WTC11 (cell line): ENCODE measurements around the gene MBOAT2. TPM values are rescaled to one million over a fixed set of nuclear protein-coding genes. Genes with fewer than 3 reads are reported as not detected.

Source experiments
- ATAC-seq: fragments of 200-7000 bp; cut with Tn5 transposase; 2 replicates; pipeline ENCODE4 v1.10.0; 2021; ENCODE audit warnings: mild to moderate bottlenecking, moderate library complexity
- CTCF ChIA-PET: fragments of 300-600 bp; sonication (Branson Sonifier 250); formaldehyde crosslinking; loops from one replicate; lab custom pipeline; 2021; ENCODE audit warnings: antibody characterized with exemption; lab: Charles Lee
- POLR2A ChIA-PET: fragments of 350-600 bp; sonication (Branson Sonifier 250); formaldehyde crosslinking; loops from one replicate; lab custom pipeline; 2021; ENCODE audit warnings: antibody characterized with exemption; lab: Charles Lee
- DNase-seq: peaks from one replicate; pipeline ENCODE4 v3.0.0; 2021; ENCODE audit warnings: low spot score
- H3K27ac Mint-ChIP-seq: 2 replicates; pipeline ENCODE4 v1.8.0; 2021; ENCODE audit warnings: mixed read lengths
- H3K27me3 Mint-ChIP-seq: 2 replicates; pipeline ENCODE4 v1.8.0; 2021; ENCODE audit warnings: low read depth, mild to moderate bottlenecking, moderate library complexity, mixed read lengths
- H3K36me3 Mint-ChIP-seq: 2 replicates; pipeline ENCODE4 v1.8.0; 2021; ENCODE audit warnings: mixed read lengths
- H3K4me1 Mint-ChIP-seq: 2 replicates; pipeline ENCODE4 v1.8.0; 2022; ENCODE audit warnings: mixed read lengths
- H3K4me3 Mint-ChIP-seq: 2 replicates; pipeline ENCODE4 v1.8.0; 2021; ENCODE audit warnings: mild to moderate bottlenecking, moderate library complexity, mixed read lengths
- H3K9me3 Mint-ChIP-seq: 2 replicates; pipeline ENCODE4 v1.8.0; 2021; ENCODE audit warnings: mixed read lengths
- ATF1 ChIP-seq: sonication (generic); formaldehyde crosslinking; IDR thresholded peaks from 2 replicates; pipeline ENCODE4 v1.8.1; 2023; ENCODE audit warnings: mild to moderate bottlenecking, moderate library complexity, missing genetic modification reagents
- CREM ChIP-seq: sonication (generic); formaldehyde crosslinking; IDR thresholded peaks from 2 replicates; pipeline ENCODE4 v1.8.1; 2022; ENCODE audit warnings: mild to moderate bottlenecking, missing genetic modification reagents, moderate library complexity
- ESRRA ChIP-seq: sonication (generic); formaldehyde crosslinking; IDR thresholded peaks from 2 replicates; pipeline ENCODE4 v1.8.1; 2022; ENCODE audit warnings: mild to moderate bottlenecking, missing genetic modification reagents, borderline replicate concordance
- FOXJ3 ChIP-seq: sonication (generic); formaldehyde crosslinking; IDR thresholded peaks from 2 replicates; pipeline ENCODE4 v1.9.0; 2021; ENCODE audit warnings: missing genetic modification reagents, mild to moderate bottlenecking, borderline replicate concordance
- GTF2I ChIP-seq: fragments of 250-450 bp; sonication (Bioruptor Pico); conservative IDR thresholded peaks from 2 replicates; pipeline ENCODE4 v1.4.0; 2021; ENCODE audit warnings: mild to moderate bottlenecking
- JUN ChIP-seq: sonication (generic); formaldehyde crosslinking; IDR thresholded peaks from 2 replicates; pipeline ENCODE4 v1.8.0; 2023; ENCODE audit warnings: mild to moderate bottlenecking, missing genetic modification reagents
- KAT7 ChIP-seq: sonication (generic); formaldehyde crosslinking; IDR thresholded peaks from 2 replicates; pipeline ENCODE4 v1.8.1; 2023; ENCODE audit warnings: missing genetic modification reagents, mild to moderate bottlenecking, borderline replicate concordance
- MYBL2 ChIP-seq: sonication (generic); formaldehyde crosslinking; IDR thresholded peaks from 2 replicates; pipeline ENCODE4 v1.8.1; 2023; ENCODE audit warnings: mild to moderate bottlenecking, moderate library complexity, missing genetic modification reagents
- NFE2L1 ChIP-seq: sonication (generic); formaldehyde crosslinking; IDR thresholded peaks from 2 replicates; pipeline ENCODE4 v1.8.1; 2023; ENCODE audit warnings: missing genetic modification reagents
- NFYB ChIP-seq: sonication (generic); formaldehyde crosslinking; conservative IDR thresholded peaks from 2 replicates; pipeline ENCODE4 v1.8.0; 2022; ENCODE audit warnings: low read depth, missing genetic modification reagents
- NR1H2 ChIP-seq: sonication (generic); formaldehyde crosslinking; IDR thresholded peaks from 2 replicates; pipeline ENCODE4 v1.9.0; 2021; ENCODE audit warnings: mild to moderate bottlenecking, moderate library complexity, missing genetic modification reagents
- PRRX2 ChIP-seq: fragments of 250-450 bp; sonication (Bioruptor Pico); IDR thresholded peaks from 2 replicates; pipeline ENCODE4 v1.8.0; 2021; ENCODE audit warnings: mild to moderate bottlenecking
- TEAD1 ChIP-seq: sonication (generic); formaldehyde crosslinking; IDR thresholded peaks from 2 replicates; pipeline ENCODE4 v1.8.0; 2022; ENCODE audit warnings: mild to moderate bottlenecking, missing genetic modification reagents
- ZNF219 ChIP-seq: sonication (generic); formaldehyde crosslinking; IDR thresholded peaks from 2 replicates; pipeline ENCODE4 v1.8.0; 2023; ENCODE audit warnings: missing genetic modification reagents, mild to moderate bottlenecking, borderline replicate concordance
- ZNF263 ChIP-seq: sonication (generic); formaldehyde crosslinking; IDR thresholded peaks from 2 replicates; pipeline ENCODE4 v1.8.1; 2022; ENCODE audit warnings: low read depth, mild to moderate bottlenecking, moderate library complexity, missing genetic modification reagents
- ZNF317 ChIP-seq: sonication (generic); formaldehyde crosslinking; IDR thresholded peaks from 2 replicates; pipeline ENCODE4 v1.8.1; 2023; ENCODE audit warnings: low read depth, mild to moderate bottlenecking, moderate library complexity, missing genetic modification reagents, borderline replicate concordance
- total RNA-seq: library from RNA; stranded (reverse); gene quantifications from 3 replicates; pipeline ENCODE4 v1.2.3, GENCODE V29; 2021
- TF ChIP-seq, protein P1 (sequence below): sonication (generic); formaldehyde crosslinking; IDR thresholded peaks from 2 replicates; pipeline ENCODE4 v1.8.0; 2022; ENCODE audit warnings: missing genetic modification reagents
- TF ChIP-seq, protein P2 (sequence below): sonication (generic); formaldehyde crosslinking; IDR thresholded peaks from 2 replicates; pipeline ENCODE4 v1.8.1; 2022; ENCODE audit warnings: mild to moderate bottlenecking, moderate library complexity, missing genetic modification reagents
- TF ChIP-seq, protein P3 (sequence below): fragments of 250-450 bp; sonication (Bioruptor Pico); IDR thresholded peaks from 2 replicates; pipeline ENCODE4 v1.9.0; 2021; ENCODE audit warnings: moderate library complexity, mild to moderate bottlenecking, inconsistent platforms, borderline replicate concordance
- TF ChIP-seq, protein P4 (sequence below): fragments of 250-450 bp; sonication (Bioruptor Pico); IDR thresholded peaks from 2 replicates; pipeline ENCODE4 v1.9.0; 2021; ENCODE audit warnings: mild to moderate bottlenecking
- TF ChIP-seq, protein P5 (sequence below): fragments of 200-600 bp; IDR thresholded peaks from 2 replicates; pipeline ENCODE4 v1.8.0; 2022; ENCODE audit warnings: antibody characterized with exemption
- TF ChIP-seq, protein P6 (sequence below): fragments of 250-450 bp; sonication (Bioruptor Pico); IDR thresholded peaks from 2 replicates; pipeline ENCODE4 v1.8.0; 2021; ENCODE audit warnings: mild to moderate bottlenecking
- TF ChIP-seq, protein P7 (sequence below): sonication (generic); formaldehyde crosslinking; IDR thresholded peaks from 2 replicates; pipeline ENCODE4 v1.8.1; 2022; ENCODE audit warnings: low read depth, missing genetic modification reagents, borderline replicate concordance
- TF ChIP-seq, protein P8 (sequence below): sonication (generic); formaldehyde crosslinking; IDR thresholded peaks from 2 replicates; pipeline ENCODE4 v1.8.0; 2022; ENCODE audit warnings: mild to moderate bottlenecking, missing genetic modification reagents

Gene MBOAT2
- total RNA-seq, 1 experiment from 2014 or later, result 24.7 TPM

DNA sequence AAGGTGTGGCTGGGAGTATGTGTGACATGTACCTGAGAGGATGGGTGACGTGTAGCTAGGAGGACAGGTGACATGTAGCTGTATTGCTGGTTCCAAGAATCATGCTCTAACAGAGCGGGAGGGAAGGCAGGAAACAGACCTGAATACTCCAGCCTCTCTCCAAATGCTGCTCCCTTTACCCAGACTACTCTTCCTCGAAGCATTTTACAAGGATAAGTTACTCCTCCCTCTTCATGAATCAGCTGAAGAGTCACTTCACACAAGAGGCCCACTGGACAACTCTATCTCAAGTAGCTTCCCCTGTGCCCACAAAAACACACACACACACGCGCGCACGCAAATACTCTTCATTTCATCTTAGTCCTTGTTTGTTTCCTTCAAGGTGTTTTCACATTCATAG is 113.5 kb downstream of the MBOAT2 start (continued):
- TF ChIP-seq, protein P1, sequence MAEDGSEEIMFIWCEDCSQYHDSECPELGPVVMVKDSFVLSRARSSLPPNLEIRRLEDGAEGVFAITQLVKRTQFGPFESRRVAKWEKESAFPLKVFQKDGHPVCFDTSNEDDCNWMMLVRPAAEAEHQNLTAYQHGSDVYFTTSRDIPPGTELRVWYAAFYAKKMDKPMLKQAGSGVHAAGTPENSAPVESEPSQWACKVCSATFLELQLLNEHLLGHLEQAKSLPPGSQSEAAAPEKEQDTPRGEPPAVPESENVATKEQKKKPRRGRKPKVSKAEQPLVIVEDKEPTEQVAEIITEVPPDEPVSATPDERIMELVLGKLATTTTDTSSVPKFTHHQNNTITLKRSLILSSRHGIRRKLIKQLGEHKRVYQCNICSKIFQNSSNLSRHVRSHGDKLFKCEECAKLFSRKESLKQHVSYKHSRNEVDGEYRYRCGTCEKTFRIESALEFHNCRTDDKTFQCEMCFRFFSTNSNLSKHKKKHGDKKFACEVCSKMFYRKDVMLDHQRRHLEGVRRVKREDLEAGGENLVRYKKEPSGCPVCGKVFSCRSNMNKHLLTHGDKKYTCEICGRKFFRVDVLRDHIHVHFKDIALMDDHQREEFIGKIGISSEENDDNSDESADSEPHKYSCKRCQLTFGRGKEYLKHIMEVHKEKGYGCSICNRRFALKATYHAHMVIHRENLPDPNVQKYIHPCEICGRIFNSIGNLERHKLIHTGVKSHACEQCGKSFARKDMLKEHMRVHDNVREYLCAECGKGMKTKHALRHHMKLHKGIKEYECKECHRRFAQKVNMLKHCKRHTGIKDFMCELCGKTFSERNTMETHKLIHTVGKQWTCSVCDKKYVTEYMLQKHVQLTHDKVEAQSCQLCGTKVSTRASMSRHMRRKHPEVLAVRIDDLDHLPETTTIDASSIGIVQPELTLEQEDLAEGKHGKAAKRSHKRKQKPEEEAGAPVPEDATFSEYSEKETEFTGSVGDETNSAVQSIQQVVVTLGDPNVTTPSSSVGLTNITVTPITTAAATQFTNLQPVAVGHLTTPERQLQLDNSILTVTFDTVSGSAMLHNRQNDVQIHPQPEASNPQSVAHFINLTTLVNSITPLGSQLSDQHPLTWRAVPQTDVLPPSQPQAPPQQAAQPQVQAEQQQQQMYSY (CRISPR knock-in tag), result no peak

DNA sequence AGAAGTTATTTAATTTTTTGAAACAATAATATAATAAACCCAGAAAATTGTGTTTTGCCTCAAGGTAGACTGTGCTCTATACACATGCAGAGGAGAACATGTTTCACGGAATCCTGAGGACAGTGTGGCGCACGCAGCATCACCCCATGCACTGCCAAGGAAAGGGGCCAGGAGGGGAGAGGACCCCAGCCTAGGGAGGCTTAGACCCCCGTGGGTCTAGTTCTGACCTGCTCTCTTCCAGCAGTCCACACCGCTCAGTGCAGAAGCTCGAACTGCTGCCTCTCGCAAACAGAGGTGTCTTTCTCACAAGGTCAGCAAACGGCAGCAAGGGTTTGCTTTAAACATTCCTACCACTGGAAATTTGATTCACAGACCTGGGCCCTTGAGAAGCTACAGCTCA is 114.5 kb downstream of the MBOAT2 start:
- H3K27ac Mint-ChIP-seq, result no peak overlapping the region
- no peaks in the 10 kb centered on the region for H3K9me3 Mint-ChIP-seq
- peaks cover 50% of the 10 kb centered on the region for H3K4me1 Mint-ChIP-seq
- H3K36me3 Mint-ChIP-seq, result peaks cover 4% of the 10 kb centered on the region; the same call in 1 of the 2 replicates
- POLR2A ChIA-PET, result no interaction called here
- TF ChIP-seq ATF1 (no peak), CREM (CRISPR knock-in tag) (no peak), ZNF219 (CRISPR knock-in tag) (no peak), FOXJ3 (CRISPR knock-in tag) (no peak), TEAD1 (CRISPR knock-in tag) (no peak)
- TF ChIP-seq, protein P2, sequence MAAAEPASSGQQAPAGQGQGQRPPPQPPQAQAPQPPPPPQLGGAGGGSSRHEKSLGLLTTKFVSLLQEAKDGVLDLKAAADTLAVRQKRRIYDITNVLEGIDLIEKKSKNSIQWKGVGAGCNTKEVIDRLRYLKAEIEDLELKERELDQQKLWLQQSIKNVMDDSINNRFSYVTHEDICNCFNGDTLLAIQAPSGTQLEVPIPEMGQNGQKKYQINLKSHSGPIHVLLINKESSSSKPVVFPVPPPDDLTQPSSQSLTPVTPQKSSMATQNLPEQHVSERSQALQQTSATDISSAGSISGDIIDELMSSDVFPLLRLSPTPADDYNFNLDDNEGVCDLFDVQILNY, result no peak
- no peak for DNase-seq
- no peak overlapping the region for H3K4me3 Mint-ChIP-seq
- no peaks in the 10 kb centered on the region for H3K27me3 Mint-ChIP-seq
- ATAC-seq, result 0 out of 2 replicates have a peak, but pooled peaks have one; percentile 9
- CTCF ChIA-PET, result interaction anchor here (1.6 kb wide), 1 partner anchor 206 kb away, joined by 6 read pairs; no protein-coding TSS in a partner anchor

DNA sequence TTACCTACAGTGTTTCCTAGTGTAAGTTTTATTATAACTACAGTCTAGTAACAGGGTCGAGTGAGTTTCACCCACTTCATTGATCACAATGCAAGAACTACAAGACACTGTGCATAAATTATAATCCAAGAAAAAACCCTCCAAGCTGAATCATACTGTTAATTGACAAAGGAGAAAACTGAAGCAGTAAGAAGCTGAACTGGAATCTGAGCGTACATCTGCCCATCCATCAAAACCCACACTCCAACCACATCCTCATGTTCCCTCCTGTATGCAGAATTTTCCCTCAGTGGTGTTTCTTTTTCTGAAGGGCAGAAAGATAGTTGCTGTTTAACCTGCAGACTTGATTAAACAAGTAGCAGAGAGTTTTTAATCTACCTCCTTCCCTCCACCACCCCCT is 116.6 kb downstream of the MBOAT2 start:
- DNase-seq, result no peak
- CTCF ChIA-PET, result no interaction called here
- no peak for ATAC-seq
- no peak overlapping the region for H3K4me3 Mint-ChIP-seq
- no peaks in the 10 kb centered on the region for H3K36me3 Mint-ChIP-seq
- H3K9me3 Mint-ChIP-seq, result no peaks in the 10 kb centered on the region
- POLR2A ChIA-PET, result no interaction called here
- H3K27me3 Mint-ChIP-seq, result no peaks in the 10 kb centered on the region
- peaks cover 32% of the 10 kb centered on the region for H3K4me1 Mint-ChIP-seq
- 0 out of 2 replicates have a peak overlapping the region, but pooled peaks have one; percentile 17 for H3K27ac Mint-ChIP-seq
- TF ChIP-seq, protein P3, sequence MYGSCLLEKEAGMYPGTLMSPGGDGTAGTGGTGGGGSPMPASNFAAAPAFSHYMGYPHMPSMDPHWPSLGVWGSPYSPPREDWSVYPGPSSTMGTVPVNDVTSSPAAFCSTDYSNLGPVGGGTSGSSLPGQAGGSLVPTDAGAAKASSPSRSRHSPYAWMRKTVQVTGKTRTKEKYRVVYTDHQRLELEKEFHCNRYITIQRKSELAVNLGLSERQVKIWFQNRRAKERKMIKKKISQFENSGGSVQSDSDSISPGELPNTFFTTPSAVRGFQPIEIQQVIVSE (CRISPR knock-in tag), result no peak
- TF ChIP-seq GTF2I (CRISPR knock-in tag) (no peak), PRRX2 (CRISPR knock-in tag) (no peak), NFYB (CRISPR knock-in tag) (no peak), JUN (CRISPR knock-in tag) (no peak), ZNF263 (CRISPR knock-in tag) (no peak), ESRRA (no peak), KAT7 (CRISPR knock-in tag) (no peak), NFE2L1 (CRISPR knock-in tag) (no peak), NR1H2 (no peak), ZNF317 (CRISPR knock-in tag) (no peak), MYBL2 (CRISPR knock-in tag) (no peak)
- TF ChIP-seq, protein P4, sequence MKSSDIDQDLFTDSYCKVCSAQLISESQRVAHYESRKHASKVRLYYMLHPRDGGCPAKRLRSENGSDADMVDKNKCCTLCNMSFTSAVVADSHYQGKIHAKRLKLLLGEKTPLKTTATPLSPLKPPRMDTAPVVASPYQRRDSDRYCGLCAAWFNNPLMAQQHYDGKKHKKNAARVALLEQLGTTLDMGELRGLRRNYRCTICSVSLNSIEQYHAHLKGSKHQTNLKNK (CRISPR knock-in tag), result no peak
- TF ChIP-seq, protein P5, sequence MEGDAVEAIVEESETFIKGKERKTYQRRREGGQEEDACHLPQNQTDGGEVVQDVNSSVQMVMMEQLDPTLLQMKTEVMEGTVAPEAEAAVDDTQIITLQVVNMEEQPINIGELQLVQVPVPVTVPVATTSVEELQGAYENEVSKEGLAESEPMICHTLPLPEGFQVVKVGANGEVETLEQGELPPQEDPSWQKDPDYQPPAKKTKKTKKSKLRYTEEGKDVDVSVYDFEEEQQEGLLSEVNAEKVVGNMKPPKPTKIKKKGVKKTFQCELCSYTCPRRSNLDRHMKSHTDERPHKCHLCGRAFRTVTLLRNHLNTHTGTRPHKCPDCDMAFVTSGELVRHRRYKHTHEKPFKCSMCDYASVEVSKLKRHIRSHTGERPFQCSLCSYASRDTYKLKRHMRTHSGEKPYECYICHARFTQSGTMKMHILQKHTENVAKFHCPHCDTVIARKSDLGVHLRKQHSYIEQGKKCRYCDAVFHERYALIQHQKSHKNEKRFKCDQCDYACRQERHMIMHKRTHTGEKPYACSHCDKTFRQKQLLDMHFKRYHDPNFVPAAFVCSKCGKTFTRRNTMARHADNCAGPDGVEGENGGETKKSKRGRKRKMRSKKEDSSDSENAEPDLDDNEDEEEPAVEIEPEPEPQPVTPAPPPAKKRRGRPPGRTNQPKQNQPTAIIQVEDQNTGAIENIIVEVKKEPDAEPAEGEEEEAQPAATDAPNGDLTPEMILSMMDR, result no peak
- TF ChIP-seq, protein P6, sequence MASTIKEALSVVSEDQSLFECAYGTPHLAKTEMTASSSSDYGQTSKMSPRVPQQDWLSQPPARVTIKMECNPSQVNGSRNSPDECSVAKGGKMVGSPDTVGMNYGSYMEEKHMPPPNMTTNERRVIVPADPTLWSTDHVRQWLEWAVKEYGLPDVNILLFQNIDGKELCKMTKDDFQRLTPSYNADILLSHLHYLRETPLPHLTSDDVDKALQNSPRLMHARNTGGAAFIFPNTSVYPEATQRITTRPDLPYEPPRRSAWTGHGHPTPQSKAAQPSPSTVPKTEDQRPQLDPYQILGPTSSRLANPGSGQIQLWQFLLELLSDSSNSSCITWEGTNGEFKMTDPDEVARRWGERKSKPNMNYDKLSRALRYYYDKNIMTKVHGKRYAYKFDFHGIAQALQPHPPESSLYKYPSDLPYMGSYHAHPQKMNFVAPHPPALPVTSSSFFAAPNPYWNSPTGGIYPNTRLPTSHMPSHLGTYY (CRISPR knock-in tag), result no peak
- TF ChIP-seq, protein P7, sequence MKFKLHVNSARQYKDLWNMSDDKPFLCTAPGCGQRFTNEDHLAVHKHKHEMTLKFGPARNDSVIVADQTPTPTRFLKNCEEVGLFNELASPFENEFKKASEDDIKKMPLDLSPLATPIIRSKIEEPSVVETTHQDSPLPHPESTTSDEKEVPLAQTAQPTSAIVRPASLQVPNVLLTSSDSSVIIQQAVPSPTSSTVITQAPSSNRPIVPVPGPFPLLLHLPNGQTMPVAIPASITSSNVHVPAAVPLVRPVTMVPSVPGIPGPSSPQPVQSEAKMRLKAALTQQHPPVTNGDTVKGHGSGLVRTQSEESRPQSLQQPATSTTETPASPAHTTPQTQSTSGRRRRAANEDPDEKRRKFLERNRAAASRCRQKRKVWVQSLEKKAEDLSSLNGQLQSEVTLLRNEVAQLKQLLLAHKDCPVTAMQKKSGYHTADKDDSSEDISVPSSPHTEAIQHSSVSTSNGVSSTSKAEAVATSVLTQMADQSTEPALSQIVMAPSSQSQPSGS, result no peak
- TF ChIP-seq, protein P8, sequence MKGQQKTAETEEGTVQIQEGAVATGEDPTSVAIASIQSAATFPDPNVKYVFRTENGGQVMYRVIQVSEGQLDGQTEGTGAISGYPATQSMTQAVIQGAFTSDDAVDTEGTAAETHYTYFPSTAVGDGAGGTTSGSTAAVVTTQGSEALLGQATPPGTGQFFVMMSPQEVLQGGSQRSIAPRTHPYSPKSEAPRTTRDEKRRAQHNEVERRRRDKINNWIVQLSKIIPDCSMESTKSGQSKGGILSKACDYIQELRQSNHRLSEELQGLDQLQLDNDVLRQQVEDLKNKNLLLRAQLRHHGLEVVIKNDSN (CRISPR knock-in tag), result no peak
